NCI-H128 (cell line): ENCODE data around the gene MCIDAS.

ENCODE experiments used
- DNase-seq: peaks from one replicate; lab custom pipeline; 2025; ENCODE audit not compliant: unreplicated experiment; lab: John Stamatoyannopoulos, UW

MCIDAS gene

GRCh38 chr5:55171471-55171870 is 55.6 kb downstream of the MCIDAS start:
- no peak for DNase-seq
